ENCODE data around the gene CTTN. TPM values are rescaled to one million over a fixed set of nuclear protein-coding genes. Genes with fewer than 3 reads are reported as not detected.

The CTTN gene
- total and polyA plus RNA-seq, 2 of the 13 experiments (the other 11 are each of a cell fraction or from before 2014, with no cell fraction given) = 84.4 to 114 TPM

GRCh38 chr11:70354629-70355028, 43.7 kb upstream of the CTTN start:
- in situ Hi-C loops (cut with HindIII; ENCODE audit: extremely low pct_ligation_motif_present, low pct_unique_long_range_greater_than_20kb) = no loop called here
- BruUV-seq (replicated peaks) = no TSS peak
- FAIRE-seq = no peak
- no peak overlapping the region for H3K4me2 ChIP-seq (ENCODE audit: low read depth, low read length)
- POLR2A ChIA-PET = no interaction called here
- H3K4me1 ChIP-seq (ENCODE audit: insufficient read depth, low read length) = no peaks in the 10 kb centered on the region
- 100% methylated on average over 2 of the region's 2 CpGs for WGBS (ENCODE audit: low lambda C conversion rate)
- no peak overlapping the region for H3K4me3 ChIP-seq (replicated peaks in 1 of 3; ENCODE audit: insufficient read depth in 1 of 3, low read depth in 2 of 3, low read length in 3 of 3)
- H2AFZ ChIP-seq (ENCODE audit: low read length) = no peak overlapping the region
- no peak for DNase-seq (ENCODE audit: low spot score)
- no peak overlapping the region for H3K9ac ChIP-seq (ENCODE audit: insufficient read depth, low read depth, low read length)
- H3K9me3 ChIP-seq (ENCODE audit: low read length) = no peaks in the 10 kb centered on the region
- H3K79me2 ChIP-seq (ENCODE audit: insufficient read depth, low read length) = no peaks in the 10 kb centered on the region
- H3K27ac ChIP-seq (ENCODE audit: extremely low read length, insufficient read depth, low read length) = no peak overlapping the region
- ATAC-seq = no peak
- TF ChIP-seq ZNF446 (CRISPR knock-in tag; IDR thresholded peaks at IDR 0.05) (no peak), RCOR2 (CRISPR knock-in tag; IDR thresholded peaks at IDR 0.05) (no peak), ZNF678 (CRISPR knock-in tag; IDR thresholded peaks at IDR 0.05) (no peak), ZNF468 (CRISPR knock-in tag; IDR thresholded peaks at IDR 0.05) (no peak), SPEN (CRISPR knock-in tag; IDR thresholded peaks at IDR 0.05; ENCODE audit: low read depth) (no peak), ZNF567 (CRISPR knock-in tag; IDR thresholded peaks at IDR 0.05; ENCODE audit: borderline replicate concordance) (no peak), SP2 (CRISPR knock-in tag; IDR thresholded peaks at IDR 0.05) (no peak), XBP1 (CRISPR knock-in tag; IDR thresholded peaks at IDR 0.05) (no peak), CC2D1A (CRISPR knock-in tag; IDR thresholded peaks at IDR 0.05) (no peak), ZNF274 (CRISPR knock-in tag; IDR thresholded peaks at IDR 0.05) (no peak), SNAI1 (CRISPR knock-in tag; IDR thresholded peaks at IDR 0.05; ENCODE audit: borderline replicate concordance) (no peak), ZNF549 (CRISPR knock-in tag; IDR thresholded peaks at IDR 0.05) (no peak), FOXO1 (CRISPR knock-in tag; IDR thresholded peaks at IDR 0.05) (no peak), CENPT (CRISPR knock-in tag; IDR thresholded peaks at IDR 0.05; ENCODE audit: low read depth) (no peak), EED (CRISPR knock-in tag; IDR thresholded peaks at IDR 0.05) (no peak), HOXA9 (CRISPR knock-in tag; IDR thresholded peaks at IDR 0.05; ENCODE audit: borderline replicate concordance) (no peak), HBP1 (CRISPR knock-in tag; IDR thresholded peaks at IDR 0.05; ENCODE audit: low read depth) (no peak), JUN (CRISPR knock-in tag; IDR thresholded peaks at IDR 0.05) (no peak)
- no peaks in the 10 kb centered on the region for H4K20me1 ChIP-seq (ENCODE audit: insufficient read depth, low read length)
- intact Hi-C loops (cut with micrococcal nuclease; ENCODE audit: unreplicated experiment) = no loop called here
- H3K36me3 ChIP-seq (replicated peaks in 1 of 2; ENCODE audit: control insufficient read depth in 1 of 2, insufficient read depth in 2 of 2, low read length in 2 of 2) = peaks cover 28 to 75% of the 10 kb centered on the region in 2 experiments; a peak in 4 of 5 replicates
- CTCF ChIA-PET (ENCODE audit: low intra/inter-chr PET ratio, low total read pairs) = no interaction called here
- H3K27me3 ChIP-seq (ENCODE audit: control insufficient read depth in 1 of 2, insufficient read depth in 2 of 2, low read length in 2 of 2) = no peaks in the 10 kb centered on the region

Data from HepG2 (cell line).